ENCODE results near the gene KCNIP4. TPM values are rescaled to one million over a fixed set of nuclear protein-coding genes. Genes with fewer than 3 reads are reported as not detected.

The KCNIP4 gene
- total and polyA plus RNA-seq, 12 donors = 0.15 TPM; not detected in 11

DNA sequence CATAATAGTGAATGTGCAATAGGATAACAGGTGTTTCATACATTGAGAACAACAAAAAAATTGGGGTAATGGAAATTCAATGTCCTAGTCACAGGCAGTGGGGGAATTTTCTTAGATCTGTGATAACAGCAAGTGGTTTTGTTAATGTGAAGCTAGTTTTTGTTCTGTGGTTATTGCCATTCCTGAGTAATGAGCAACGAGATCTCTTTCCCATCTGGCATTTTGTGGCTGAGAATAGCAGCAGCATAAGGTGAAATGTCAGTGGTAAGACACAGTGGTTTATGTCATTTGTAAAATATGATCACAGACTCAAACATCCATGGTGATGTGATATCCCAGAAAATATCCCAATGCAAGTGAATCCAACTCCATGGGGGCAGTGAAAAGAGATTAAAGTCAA is 497.5 kb downstream of the KCNIP4 start:
- H3K9me3 ChIP-seq = peaks cover 0 to 9% (median 0%) of the 10 kb centered on the region in 11 donors
- TF ChIP-seq, protein P1, sequence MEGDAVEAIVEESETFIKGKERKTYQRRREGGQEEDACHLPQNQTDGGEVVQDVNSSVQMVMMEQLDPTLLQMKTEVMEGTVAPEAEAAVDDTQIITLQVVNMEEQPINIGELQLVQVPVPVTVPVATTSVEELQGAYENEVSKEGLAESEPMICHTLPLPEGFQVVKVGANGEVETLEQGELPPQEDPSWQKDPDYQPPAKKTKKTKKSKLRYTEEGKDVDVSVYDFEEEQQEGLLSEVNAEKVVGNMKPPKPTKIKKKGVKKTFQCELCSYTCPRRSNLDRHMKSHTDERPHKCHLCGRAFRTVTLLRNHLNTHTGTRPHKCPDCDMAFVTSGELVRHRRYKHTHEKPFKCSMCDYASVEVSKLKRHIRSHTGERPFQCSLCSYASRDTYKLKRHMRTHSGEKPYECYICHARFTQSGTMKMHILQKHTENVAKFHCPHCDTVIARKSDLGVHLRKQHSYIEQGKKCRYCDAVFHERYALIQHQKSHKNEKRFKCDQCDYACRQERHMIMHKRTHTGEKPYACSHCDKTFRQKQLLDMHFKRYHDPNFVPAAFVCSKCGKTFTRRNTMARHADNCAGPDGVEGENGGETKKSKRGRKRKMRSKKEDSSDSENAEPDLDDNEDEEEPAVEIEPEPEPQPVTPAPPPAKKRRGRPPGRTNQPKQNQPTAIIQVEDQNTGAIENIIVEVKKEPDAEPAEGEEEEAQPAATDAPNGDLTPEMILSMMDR (IDR thresholded peaks at IDR 0.05) = no peak
- no peak overlapping the region for H3K4me3 ChIP-seq
- no peaks in the 10 kb centered on the region for H3K36me3 ChIP-seq
- intact Hi-C loops (cut with DNase I) = no loop called here
- no peak for ATAC-seq
- no peak overlapping the region for H3K27ac ChIP-seq
- no peaks in the 10 kb centered on the region for H3K27me3 ChIP-seq
- H3K4me1 ChIP-seq = no peaks in the 10 kb centered on the region
- DNase-seq = no peak
- 3 to 8% methylated on average over 1 of the region's 1 CpG for WGBS, 2 donors

DNA sequence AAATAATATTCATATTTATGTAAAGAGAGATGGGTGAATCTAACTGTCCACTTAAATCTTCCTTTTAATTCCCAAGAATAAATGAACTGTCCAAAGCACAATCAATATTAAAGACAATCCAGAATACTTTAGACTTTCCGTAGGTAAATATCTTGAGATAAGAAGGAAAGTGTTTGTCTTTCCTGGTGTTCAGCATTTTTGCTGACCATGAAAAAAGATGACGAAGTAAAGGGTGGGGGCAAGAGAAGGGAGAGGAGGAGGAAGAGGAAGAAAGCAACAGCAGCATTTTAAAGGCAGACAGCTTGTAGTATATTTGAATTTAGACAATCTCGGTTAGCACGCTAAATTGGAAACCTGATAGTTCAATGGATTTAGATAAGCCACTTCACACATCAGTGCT is 498.2 kb downstream of the KCNIP4 start:
- H3K27ac ChIP-seq = no peak overlapping the region
- no peaks in the 10 kb centered on the region for H3K27me3 ChIP-seq
- no peaks in the 10 kb centered on the region for H3K36me3 ChIP-seq
- WGBS, 2 donors = 32 to 37% methylated on average over 4 of the region's 4 CpGs
- H3K4me1 ChIP-seq = no peaks in the 10 kb centered on the region
- intact Hi-C loops (cut with DNase I) = no loop called here
- H3K9me3 ChIP-seq = peaks cover 0 to 9% (median 0%) of the 10 kb centered on the region in 11 donors
- no peak for DNase-seq
- no peak overlapping the region for H3K4me3 ChIP-seq
- TF ChIP-seq, protein P1 (IDR thresholded peaks at IDR 0.05) = no peak
- ATAC-seq = no peak

DNA sequence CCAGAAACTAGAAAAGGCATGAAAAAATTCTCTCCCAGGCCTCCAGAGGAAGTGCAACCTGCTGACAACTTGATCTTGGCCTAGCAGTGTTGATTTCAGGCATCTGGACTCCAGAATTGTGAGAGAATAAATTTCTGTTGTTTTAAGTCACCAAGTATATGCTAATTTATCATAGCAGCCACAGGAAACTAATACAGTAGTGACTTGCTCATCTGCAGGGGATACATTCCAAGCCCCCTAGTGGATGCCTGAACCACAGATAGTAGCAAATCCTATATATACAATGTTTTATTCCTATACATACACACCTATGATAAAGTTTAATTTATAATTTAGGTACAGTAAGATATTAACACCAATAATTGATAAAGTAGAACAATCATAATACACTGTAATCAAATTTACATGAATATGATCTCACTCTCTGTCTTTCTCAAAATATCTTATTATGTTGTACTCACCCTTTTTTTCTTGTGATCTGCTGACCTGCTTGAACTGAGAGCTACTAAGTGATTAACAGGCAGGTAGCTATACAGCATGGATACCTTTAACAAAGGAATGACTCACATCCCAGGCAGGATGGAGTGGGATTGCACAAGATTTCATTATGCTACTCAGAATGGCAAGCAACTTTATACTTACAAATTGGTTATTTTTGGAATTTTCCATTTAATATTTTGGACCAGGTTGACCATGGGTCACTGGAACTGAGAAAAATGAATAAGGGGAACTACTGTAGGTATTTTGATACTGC is 501.1 kb downstream of the KCNIP4 start:
- H3K9me3 ChIP-seq = peaks cover 0 to 9% (median 0%) of the 10 kb centered on the region in 11 donors
- DNase-seq (no peak), ATAC-seq (no peak)
- no peak overlapping the region for H3K27ac ChIP-seq
- no peak overlapping the region for H3K4me3 ChIP-seq
- H3K4me1 ChIP-seq = no peaks in the 10 kb centered on the region
- intact Hi-C loops (cut with DNase I) = no loop called here
- no peaks in the 10 kb centered on the region for H3K36me3 ChIP-seq
- H3K27me3 ChIP-seq = no peaks in the 10 kb centered on the region
- TF ChIP-seq, protein P1 (IDR thresholded peaks at IDR 0.05) = no peak

DNA sequence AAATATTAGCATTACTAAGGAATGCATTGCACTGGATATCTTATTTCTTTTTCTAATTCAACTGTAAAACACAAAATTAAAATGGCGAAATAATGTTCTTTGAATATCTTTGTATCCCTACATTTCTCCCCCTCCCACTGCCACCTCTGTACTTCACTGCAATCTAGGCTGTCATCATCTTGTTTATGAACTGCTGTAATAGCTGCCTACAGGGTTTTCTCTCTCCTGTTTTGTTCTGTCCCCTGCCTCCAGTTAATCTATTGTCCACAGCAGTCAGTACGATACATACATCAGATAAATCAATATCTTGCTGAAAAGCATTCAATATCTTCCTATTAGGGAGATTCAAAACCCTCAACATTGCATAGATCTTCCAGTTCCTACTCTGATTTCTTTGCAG is 528.4 kb downstream of the KCNIP4 start:
- Histone ChIP-seq H3K4me3 (no peak overlapping the region), H3K9me3 (peaks cover 0 to 3% (median 0%) of the 10 kb centered on the region in 11 donors)
- TF ChIP-seq, protein P1 (IDR thresholded peaks at IDR 0.05) = no peak

More for the DNA sequence above, 528.4 kb downstream of the KCNIP4 start:
- DNase-seq (no peak), ATAC-seq (no peak)
- no peak overlapping the region for H3K27ac ChIP-seq
- H3K27me3 ChIP-seq = no peaks in the 10 kb centered on the region
- no peaks in the 10 kb centered on the region for H3K36me3 ChIP-seq
- intact Hi-C loops (cut with DNase I) = no loop called here
- no peaks in the 10 kb centered on the region for H3K4me1 ChIP-seq
- WGBS, 2 donors = 55% methylated on average over 2 of the region's 2 CpGs

Data from heart right ventricle (tissue), 16 donors.